Esophagus (tissue), 2 donors: ENCODE results near the gene SSBP4. TPM values are rescaled to one million over a fixed set of nuclear protein-coding genes. Genes with fewer than 3 reads are reported as not detected.
A peak's percentile ranks its signal among the peaks of the same experiment; 100 is the strongest.

Experiments
- H3K27ac ChIP-seq, 2 donors: one replicate each; pipeline ENCODE4 v1.5.1; 2013; ENCODE audit warnings: low read depth in 2 of 2, mild to moderate bottlenecking in 2 of 2, inconsistent platforms in 1 of 2, low read length in 1 of 2, moderate library complexity in 1 of 2
- H3K27me3 ChIP-seq, 2 donors: one replicate each; pipeline ENCODE4 v1.6.1; 2013; ENCODE audit warnings: low read length in 2 of 2, control low read depth in 1 of 2, mild to moderate bottlenecking in 1 of 2; ENCODE audit not compliant: insufficient read depth in 2 of 2, control insufficient read depth in 1 of 2
- H3K36me3 ChIP-seq, 2 donors: one replicate each; pipeline ENCODE4 v1.6.1; 2013; ENCODE audit warnings: low read length in 1 of 2; ENCODE audit not compliant: control insufficient read depth in 2 of 2, insufficient read depth in 2 of 2
- H3K4me1 ChIP-seq, 2 donors: one replicate each; pipeline ENCODE4 v1.6.1; 2013; ENCODE audit warnings: low read length in 1 of 2; ENCODE audit not compliant: control insufficient read depth in 2 of 2, insufficient read depth in 2 of 2
- H3K4me3 ChIP-seq, 2 donors: one replicate each; pipeline ENCODE4 v1.5.1; 2013; ENCODE audit warnings: low read length in 2 of 2, mild to moderate bottlenecking in 2 of 2, low read depth in 1 of 2, moderate library complexity in 1 of 2
- H3K9me3 ChIP-seq, 2 donors: one replicate each; pipeline ENCODE4 v1.6.1; 2013; ENCODE audit warnings: mild to moderate bottlenecking in 2 of 2, low read depth in 1 of 2, low read length in 1 of 2, moderate library complexity in 1 of 2; ENCODE audit not compliant: control insufficient read depth in 2 of 2, insufficient read depth in 1 of 2
- WGBS, 2 donors: extraction: QIAGEN DNeasy Blood & Tissue Kit; methylation state at CpG; one replicate each; pipeline ENCODE4 v1.1.7; 2013; 5-methylcytosine and 5-hydroxymethylcytosine counted together
- polyA plus RNA-seq, 2 donors: library from polyadenylated mRNA; stranded (reverse); fragments of 200-250 nt; gene quantifications; one replicate each; pipeline ENCODE4 v1.2.3, GENCODE V29; 2013
- donor health status: healthy with polysubstance abuse.
- donor health status: Bipolar disorder and iron deficiency.

Gene SSBP4
- polyA plus RNA-seq, 2 donors, result 25.4 to 25.9 TPM

GRCh38 chr19:18419699-18420460 is 682 bp downstream of the SSBP4 start:
- peak overlapping the region; percentile 80 to 88 for H3K27ac ChIP-seq
- H3K4me1 ChIP-seq, result peaks cover 5 to 46% of the 10 kb centered on the region in 2 donors
- WGBS, 2 donors, result 1% methylated on average over 61 to 97 of the region's 97 CpGs
- peak overlapping the region; percentile 57 to 68 for H3K4me3 ChIP-seq
- no peaks in the 10 kb centered on the region for H3K36me3 ChIP-seq
- no peaks in the 10 kb centered on the region for H3K9me3 ChIP-seq
- no peaks in the 10 kb centered on the region for H3K27me3 ChIP-seq

GRCh38 chr19:18420930-18421329 is 1.7 kb downstream of the SSBP4 start:
- H3K27me3 ChIP-seq, result no peaks in the 10 kb centered on the region
- peak overlapping the region; percentile 15 to 36 for H3K27ac ChIP-seq
- 36 to 39% methylated on average over 2 of the region's 2 CpGs for WGBS, 2 donors
- no peaks in the 10 kb centered on the region for H3K36me3 ChIP-seq
- H3K9me3 ChIP-seq, result no peaks in the 10 kb centered on the region
- peaks cover 5 to 42% of the 10 kb centered on the region in 2 donors for H3K4me1 ChIP-seq
- H3K4me3 ChIP-seq, result no peak overlapping the region

GRCh38 chr19:18421371-18421959 is 2.3 kb downstream of the SSBP4 start:
- H3K36me3 ChIP-seq, result no peaks in the 10 kb centered on the region
- no peak overlapping the region for H3K27ac ChIP-seq
- no peaks in the 10 kb centered on the region for H3K27me3 ChIP-seq
- no peak overlapping the region for H3K4me3 ChIP-seq
- WGBS, 2 donors, result 68 to 73% methylated on average over 12 of the region's 12 CpGs
- H3K4me1 ChIP-seq, result peaks cover 4 to 40% of the 10 kb centered on the region in 2 donors
- no peaks in the 10 kb centered on the region for H3K9me3 ChIP-seq

- Histone ChIP-seq H3K27me3 (no peaks in the 10 kb centered on the region), H3K9me3 (no peaks in the 10 kb centered on the region), H3K36me3 (no peaks in the 10 kb centered on the region), H3K4me1 (peaks cover 2 to 34% of the 10 kb centered on the region in 2 donors), H3K4me3 (no peak overlapping the region), H3K27ac (peak overlapping the region; percentile 9 to 20)
- 72 to 76% methylated on average over 14 of the region's 14 CpGs for WGBS, 2 donors
Observed at GRCh38 chr19:18422530-18423191, 3.5 kb downstream of the SSBP4 start.

- peaks cover 0 to 2% of the 10 kb centered on the region in 2 donors for H3K36me3 ChIP-seq
- peaks cover 2 to 27% of the 10 kb centered on the region in 2 donors for H3K4me1 ChIP-seq
- H3K9me3 ChIP-seq, result no peaks in the 10 kb centered on the region
- WGBS, 2 donors, result 77 to 84% methylated on average over 21 of the region's 21 CpGs
- peak overlapping the region in 1 of 2 donors; percentile 9 for H3K27ac ChIP-seq
- no peak overlapping the region for H3K4me3 ChIP-seq
- no peaks in the 10 kb centered on the region for H3K27me3 ChIP-seq
Observed at GRCh38 chr19:18423258-18424020, 4.2 kb downstream of the SSBP4 start.

GRCh38 chr19:18424122-18424889 is 5.1 kb downstream of the SSBP4 start:
- WGBS, 2 donors, result 77 to 78% methylated on average over 22 of the region's 22 CpGs
- Histone ChIP-seq H3K4me3 (no peak overlapping the region), H3K27ac (peak overlapping the region in 1 of 2 donors; percentile 6), H3K36me3 (peaks cover 0 to 2% of the 10 kb centered on the region in 2 donors), H3K27me3 (no peaks in the 10 kb centered on the region), H3K9me3 (no peaks in the 10 kb centered on the region), H3K4me1 (peaks cover 2 to 27% of the 10 kb centered on the region in 2 donors)

GRCh38 chr19:18424890-18425514 is 5.8 kb downstream of the SSBP4 start:
- Histone ChIP-seq H3K27me3 (no peaks in the 10 kb centered on the region), H3K27ac (no peak overlapping the region), H3K4me1 (peaks cover 2 to 28% of the 10 kb centered on the region in 2 donors), H3K9me3 (no peaks in the 10 kb centered on the region), H3K4me3 (no peak overlapping the region), H3K36me3 (peaks cover 0 to 2% of the 10 kb centered on the region in 2 donors)
- 81 to 87% methylated on average over 13 to 17 of the region's 17 CpGs for WGBS, 2 donors

- no peaks in the 10 kb centered on the region for H3K27me3 ChIP-seq
- WGBS, 2 donors, result 54 to 55% methylated on average over 17 to 18 of the region's 18 CpGs
- peak overlapping the region; percentile 21 to 62 for H3K27ac ChIP-seq
- H3K4me3 ChIP-seq, result no peak overlapping the region
- H3K36me3 ChIP-seq, result peaks cover 0 to 2% of the 10 kb centered on the region in 2 donors
- peaks cover 2 to 23% of the 10 kb centered on the region in 2 donors for H3K4me1 ChIP-seq
- H3K9me3 ChIP-seq, result no peaks in the 10 kb centered on the region
Observed at GRCh38 chr19:18425515-18426415, 6.6 kb downstream of the SSBP4 start.
